Karpas-422 (cell line): Measurements from ENCODE around the gene COL19A1. TPM values are rescaled to one million over a fixed set of nuclear protein-coding genes. Genes with fewer than 3 reads are reported as not detected.
"Not testable (repeated sequence)": the region's sequence is repeated elsewhere in the genome, so short reads cannot be mapped to it uniquely, and the experiment has no call there.

Experiments
- DNase-seq: peaks from one replicate; pipeline ENCODE4 v3.0.0-alpha.2; 2015
- H2AFZ ChIP-seq: fragments of 200-600 bp; sonication (generic); 2 replicates; pipeline ENCODE4 v1.6.1; 2014; ENCODE audit warnings: antibody characterized with exemption, low read length, mixed read lengths
- H3K27ac ChIP-seq: fragments of 200-600 bp; sonication (generic); 2 replicates; pipeline ENCODE4 v1.5.1; 2014; ENCODE audit warnings: mild to moderate bottlenecking, low read length, moderate library complexity
- H3K27me3 ChIP-seq: fragments of 200-600 bp; sonication (generic); 2 replicates; pipeline ENCODE4 v1.6.1; 2014; ENCODE audit warnings: low read length, mixed read lengths
- H3K36me3 ChIP-seq: fragments of 200-600 bp; sonication (generic); 2 replicates; pipeline ENCODE4 v1.6.1; 2014; ENCODE audit warnings: low read length, mixed read lengths; ENCODE audit not compliant: insufficient read depth
- H3K4me1 ChIP-seq: fragments of 200-600 bp; sonication (generic); 2 replicates; pipeline ENCODE4 v1.6.1; 2014; ENCODE audit warnings: mild to moderate bottlenecking, low read length, mixed read lengths
- H3K4me2 ChIP-seq: fragments of 200-600 bp; sonication (generic); 2 replicates; pipeline ENCODE4 v1.6.1; 2014; ENCODE audit warnings: low read length, low read depth, mild to moderate bottlenecking; ENCODE audit not compliant: poor library complexity, severe bottlenecking
- H3K4me3 ChIP-seq: fragments of 200-600 bp; sonication (generic); 2 replicates; pipeline ENCODE4 v1.5.1; 2014; ENCODE audit warnings: mild to moderate bottlenecking, antibody characterized with exemption, low read length, mixed read lengths
- H3K79me2 ChIP-seq: fragments of 200-600 bp; sonication (generic); 2 replicates; pipeline ENCODE4 v1.6.1; 2014; ENCODE audit warnings: mild to moderate bottlenecking, low read length, mixed read lengths
- H3K9ac ChIP-seq: fragments of 200-600 bp; sonication (generic); 2 replicates; pipeline ENCODE4 v1.6.0; 2014; ENCODE audit warnings: low read length
- H3K9me2 ChIP-seq: fragments of 200-600 bp; sonication (generic), shearing (Covaris generic); replicated peaks from 2 replicates; pipeline ENCODE4 v1.6.0; 2014; ENCODE audit warnings: mild to moderate bottlenecking, low read length, moderate library complexity; ENCODE audit not compliant: insufficient read depth
- H3K9me3 ChIP-seq: fragments of 300-700, 200-600 bp; sonication (generic); 2 replicates; pipeline ENCODE4 v1.6.1; 2014; ENCODE audit warnings: low read length, mixed read lengths
- H4K20me1 ChIP-seq: fragments of 200-600 bp; sonication (generic); 2 replicates; pipeline ENCODE4 v1.6.1; 2014; ENCODE audit warnings: mild to moderate bottlenecking, antibody characterized with exemption, low read length, low read depth; ENCODE audit not compliant: insufficient read depth
- total RNA-seq: library from RNA; depleted of rRNA; stranded (reverse); fragments of >200 nt; shearing (Covaris generic); gene quantifications from 2 replicates; pipeline ENCODE4 v1.2.3, GENCODE V29; 2014; ENCODE audit warnings: low replicate concordance

COL19A1 gene
- total RNA-seq, 1 experiment from 2014 or later: not detected

GRCh38 chr6:69917834-69918233, 51.5 kb downstream of the COL19A1 start:
- Histone ChIP-seq H3K27me3 (no peaks in the 10 kb centered on the region), H2AFZ (no peak overlapping the region), H3K79me2 (no peaks in the 10 kb centered on the region), H3K36me3 (no peaks in the 10 kb centered on the region), H3K27ac (no peak overlapping the region), H3K4me3 (no peak overlapping the region), H3K9me3 (no peaks in the 10 kb centered on the region), H3K9ac (no peak overlapping the region), H3K4me2 (no peak overlapping the region), H3K4me1 (no peaks in the 10 kb centered on the region), H4K20me1 (no peaks in the 10 kb centered on the region), H3K9me2 (no peaks in the 10 kb centered on the region; the same call in 1 of the 2 replicates)
- peak; percentile 43 for DNase-seq

DNA sequence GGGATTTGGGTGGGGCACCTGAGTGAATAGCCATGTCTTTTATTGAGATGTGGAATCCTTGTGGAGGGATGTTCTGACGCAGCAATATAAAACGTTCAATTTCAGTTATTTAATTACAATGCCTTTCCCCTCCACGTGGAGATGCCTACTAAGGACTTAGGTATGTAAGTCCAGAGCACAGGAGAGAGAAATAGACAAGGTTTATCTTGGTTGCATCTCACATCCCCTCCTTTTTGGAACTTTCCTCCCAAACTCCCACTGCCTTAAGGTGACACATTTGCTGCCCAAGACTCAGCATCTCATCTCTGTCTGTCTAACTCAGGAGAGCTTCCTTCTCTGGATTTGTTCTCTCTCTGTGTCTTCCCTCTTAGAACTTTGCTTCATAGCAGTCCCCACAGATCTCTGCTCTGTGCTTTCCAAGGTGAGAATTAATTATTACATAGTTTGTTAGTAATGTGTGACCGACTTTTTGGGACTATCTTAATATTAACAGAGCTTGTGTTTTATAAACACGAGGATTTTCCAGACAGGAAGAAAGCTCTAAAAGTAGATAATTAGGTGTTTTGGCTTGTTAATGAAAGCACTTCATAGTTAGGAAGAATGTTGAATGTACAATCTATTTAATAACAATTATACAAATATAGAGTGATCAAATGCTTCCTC, 52.6 kb downstream of the COL19A1 start:
- no peaks in the 10 kb centered on the region for H3K36me3 ChIP-seq
- no peak overlapping the region for H3K4me2 ChIP-seq
- H3K79me2 ChIP-seq: no peaks in the 10 kb centered on the region
- H3K9ac ChIP-seq: no peak overlapping the region
- H3K27ac ChIP-seq: no peak overlapping the region
- H4K20me1 ChIP-seq: no peaks in the 10 kb centered on the region
- H3K4me3 ChIP-seq: no peak overlapping the region
- H3K9me2 ChIP-seq: no peaks in the 10 kb centered on the region; the same call in 1 of the 2 replicates
- H3K9me3 ChIP-seq: no peaks in the 10 kb centered on the region
- no peak overlapping the region for H2AFZ ChIP-seq
- H3K27me3 ChIP-seq: no peaks in the 10 kb centered on the region
- no peak for DNase-seq
- no peaks in the 10 kb centered on the region for H3K4me1 ChIP-seq

- H2AFZ ChIP-seq, H3K9me3 ChIP-seq, DNase-seq, H3K9ac ChIP-seq, H3K27ac ChIP-seq, H4K20me1 ChIP-seq, H3K9me2 ChIP-seq, H3K4me3 ChIP-seq, H3K27me3 ChIP-seq, H3K36me3 ChIP-seq, H3K4me1 ChIP-seq, H3K4me2 ChIP-seq, H3K79me2 ChIP-seq: not testable (repeated sequence)
Observed at GRCh38 chr6:69921066-69921465, 54.7 kb downstream of the COL19A1 start.

GRCh38 chr6:69921611-69922010, 55.3 kb downstream of the COL19A1 start:
- not testable (repeated sequence) for H3K27ac ChIP-seq, H3K9ac ChIP-seq, H2AFZ ChIP-seq, H3K4me2 ChIP-seq, DNase-seq, H3K4me3 ChIP-seq, H3K27me3 ChIP-seq, H3K36me3 ChIP-seq, H3K9me3 ChIP-seq, H4K20me1 ChIP-seq, H3K9me2 ChIP-seq, H3K4me1 ChIP-seq, H3K79me2 ChIP-seq

GRCh38 chr6:69926745-69927144, 60.4 kb downstream of the COL19A1 start:
- H3K4me2 ChIP-seq: no peak overlapping the region
- no peak overlapping the region for H2AFZ ChIP-seq
- H3K79me2 ChIP-seq: no peaks in the 10 kb centered on the region
- H3K9ac ChIP-seq: no peak overlapping the region
- H3K4me1 ChIP-seq: no peaks in the 10 kb centered on the region
- H3K4me3 ChIP-seq: no peak overlapping the region
- H3K36me3 ChIP-seq: no peaks in the 10 kb centered on the region
- no peaks in the 10 kb centered on the region; the same call in 1 of the 2 replicates for H3K9me3 ChIP-seq
- H3K27ac ChIP-seq: no peak overlapping the region
- H4K20me1 ChIP-seq: no peaks in the 10 kb centered on the region
- no peaks in the 10 kb centered on the region for H3K27me3 ChIP-seq
- no peaks in the 10 kb centered on the region; the same call in 1 of the 2 replicates for H3K9me2 ChIP-seq
- no peak for DNase-seq

DNA sequence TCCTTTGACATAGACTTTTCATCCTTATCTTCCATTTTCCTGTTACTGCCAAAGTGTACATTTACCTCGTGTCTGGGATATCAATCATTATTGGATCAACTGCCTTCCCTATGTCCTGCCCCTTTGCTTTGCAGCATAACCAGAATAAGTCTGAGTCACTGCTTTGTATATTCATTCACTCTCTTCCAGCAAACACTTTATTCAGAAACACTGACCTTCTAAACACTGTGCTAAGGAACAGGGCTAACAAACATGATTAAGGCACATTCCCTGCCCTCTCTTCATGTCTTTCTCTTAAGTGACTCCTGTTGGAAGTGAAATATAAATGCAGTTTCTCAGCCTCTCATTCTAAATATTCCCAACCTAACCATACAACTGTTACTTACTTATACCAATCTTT, 66.9 kb downstream of the COL19A1 start:
- Histone ChIP-seq H3K9ac (no peak overlapping the region), H3K27ac (no peak overlapping the region), H3K9me3 (no peaks in the 10 kb centered on the region), H4K20me1 (no peaks in the 10 kb centered on the region), H3K79me2 (no peaks in the 10 kb centered on the region), H3K27me3 (no peaks in the 10 kb centered on the region), H3K4me1 (no peaks in the 10 kb centered on the region), H2AFZ (no peak overlapping the region), H3K9me2 (no peaks in the 10 kb centered on the region), H3K36me3 (no peaks in the 10 kb centered on the region), H3K4me3 (no peak overlapping the region), H3K4me2 (no peak overlapping the region)
- DNase-seq: no peak

DNA sequence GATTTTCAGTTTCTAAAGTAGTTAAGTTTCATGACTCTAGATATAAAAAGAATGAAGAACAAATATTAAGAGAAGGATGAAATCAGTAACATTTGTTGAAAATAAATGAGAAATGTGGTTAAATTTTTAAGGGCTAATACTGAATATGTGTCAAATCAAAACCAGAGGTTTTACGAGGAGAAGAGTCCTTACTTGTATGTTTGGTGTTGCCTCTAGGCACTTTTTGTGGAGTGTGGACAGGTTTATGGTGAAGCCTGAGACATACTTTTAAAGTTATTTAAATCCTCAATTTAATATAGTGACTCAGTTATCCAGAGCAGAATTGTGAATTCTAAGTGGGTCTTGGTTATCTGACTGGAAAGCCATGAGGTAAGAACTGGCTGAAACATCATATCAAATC, 68.7 kb downstream of the COL19A1 start:
- Histone ChIP-seq H3K9me3 (no peaks in the 10 kb centered on the region), H2AFZ (no peak overlapping the region)

GRCh38 chr6:69936674-69937363, 70.5 kb downstream of the COL19A1 start:
- Histone ChIP-seq H3K36me3 (no peaks in the 10 kb centered on the region), H3K9me3 (no peaks in the 10 kb centered on the region), H3K4me2 (no peak overlapping the region), H3K79me2 (no peaks in the 10 kb centered on the region), H3K4me1 (no peaks in the 10 kb centered on the region), H3K9me2 (no peaks in the 10 kb centered on the region), H3K9ac (no peak overlapping the region), H2AFZ (no peak overlapping the region), H3K27ac (no peak overlapping the region), H4K20me1 (no peaks in the 10 kb centered on the region), H3K4me3 (no peak overlapping the region), H3K27me3 (no peaks in the 10 kb centered on the region)
- DNase-seq: no peak

More for the DNA sequence above, 68.7 kb downstream of the COL19A1 start:
- DNase-seq: no peak
- Histone ChIP-seq H4K20me1 (no peaks in the 10 kb centered on the region), H3K9me2 (no peaks in the 10 kb centered on the region), H3K27ac (no peak overlapping the region), H3K4me3 (no peak overlapping the region), H3K9ac (no peak overlapping the region), H3K4me2 (no peak overlapping the region), H3K79me2 (no peaks in the 10 kb centered on the region), H3K36me3 (no peaks in the 10 kb centered on the region), H3K4me1 (no peaks in the 10 kb centered on the region), H3K27me3 (no peaks in the 10 kb centered on the region)
